Stimulated activated CD8-positive, alpha-beta memory T cell treated with anti-CD3 and anti-CD28 coated beads, Interleukin-4, amount 100 ng/mL, for 48 hours (primary cell): Measurements from ENCODE around the gene YWHAH.
"Not testable (repeated sequence)": the region's sequence is repeated elsewhere in the genome, so short reads cannot be mapped to it uniquely, and the experiment has no call there.

ENCODE experiments used
- DNase-seq: peaks from one replicate; pipeline ENCODE4 v3.0.0-alpha.2; 2020

Gene YWHAH

GRCh38 chr22:31951194-31952093 lies 7.1 kb downstream of the YWHAH start:
- DNase-seq: peak; percentile 45

DNA sequence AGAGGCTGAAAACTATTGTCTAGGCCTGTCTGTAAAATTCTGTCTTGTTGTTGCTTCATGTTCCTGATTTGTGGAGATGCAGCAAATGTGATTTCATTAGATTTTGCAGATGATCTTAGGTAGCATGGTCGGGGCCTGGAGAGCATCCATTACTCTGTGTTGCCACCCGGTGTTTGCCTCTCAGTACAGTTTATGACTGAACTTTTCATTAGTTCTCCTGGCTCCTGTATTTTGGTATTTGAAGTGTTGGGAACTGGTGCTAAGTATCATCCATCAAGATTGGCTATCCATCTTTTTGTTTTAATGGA lies 7.7 kb downstream of the YWHAH start:
- DNase-seq: no peak

DNA sequence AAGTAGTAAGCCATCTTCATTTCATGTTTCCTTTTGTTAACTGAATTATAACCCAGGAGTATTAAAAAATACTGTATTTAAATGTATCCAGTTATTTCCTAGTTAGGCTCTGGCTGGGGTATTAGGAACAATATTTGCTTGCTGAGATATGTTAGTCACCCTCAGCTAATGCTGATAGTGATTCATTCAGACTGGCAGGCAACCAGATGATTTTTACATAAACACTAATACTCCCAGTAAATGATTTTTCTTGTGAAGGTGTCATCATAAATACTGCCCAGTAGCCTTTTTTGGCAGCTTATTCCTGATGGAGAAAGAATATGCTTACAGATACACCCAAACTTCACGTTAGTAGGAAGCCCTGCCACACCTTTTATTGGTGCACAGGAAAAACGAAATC lies 8.1 kb downstream of the YWHAH start:
- DNase-seq: no peak

GRCh38 chr22:31953261-31953660 lies 8.9 kb downstream of the YWHAH start:
- no peak for DNase-seq

DNA sequence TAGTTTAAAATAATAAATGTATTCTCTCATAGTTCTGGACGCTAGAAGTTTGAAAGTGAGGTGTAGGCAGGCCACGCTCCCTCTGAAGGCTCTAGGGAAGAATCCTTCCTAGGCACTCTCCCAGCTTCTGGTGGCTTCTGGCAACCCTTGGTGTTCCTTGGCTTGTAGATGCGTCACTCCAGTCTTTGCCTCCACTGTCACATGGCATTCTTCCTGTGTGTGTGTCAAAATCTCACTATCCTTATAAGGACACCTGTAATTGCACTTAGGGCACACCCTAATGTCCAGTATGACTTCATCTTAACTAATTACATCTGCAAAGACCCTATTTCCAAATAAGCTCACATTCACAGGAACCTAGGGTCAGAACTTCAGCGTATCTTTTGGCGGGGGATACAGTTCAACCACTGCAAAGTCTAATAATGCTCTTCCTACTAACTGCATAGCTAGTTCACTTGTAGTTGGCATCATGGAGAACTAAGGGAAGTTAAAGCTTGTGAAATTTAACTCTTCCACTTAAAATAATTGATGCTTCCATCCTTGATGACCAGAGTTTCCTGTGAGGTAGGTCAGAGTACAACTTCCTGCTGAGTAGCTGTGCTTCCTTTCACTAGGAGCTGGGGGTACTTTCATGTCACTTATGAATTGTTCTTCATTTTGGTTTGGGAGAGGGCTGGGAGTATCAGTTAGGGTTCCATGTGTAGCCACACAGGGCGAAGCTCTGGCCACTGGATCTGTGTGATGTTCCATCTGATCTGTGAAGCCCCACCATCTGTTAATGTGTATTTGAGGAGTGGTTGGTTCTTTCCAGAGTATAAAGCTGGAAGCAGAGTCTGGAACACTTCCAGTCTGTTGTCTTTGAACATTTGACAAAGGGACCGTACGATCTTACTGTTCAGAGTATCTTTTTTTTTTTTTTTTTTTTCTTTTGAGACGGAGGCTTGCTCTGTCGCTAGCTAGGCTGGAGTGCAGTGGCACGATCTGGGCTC lies 10.5 kb downstream of the YWHAH start:
- no peak for DNase-seq

DNA sequence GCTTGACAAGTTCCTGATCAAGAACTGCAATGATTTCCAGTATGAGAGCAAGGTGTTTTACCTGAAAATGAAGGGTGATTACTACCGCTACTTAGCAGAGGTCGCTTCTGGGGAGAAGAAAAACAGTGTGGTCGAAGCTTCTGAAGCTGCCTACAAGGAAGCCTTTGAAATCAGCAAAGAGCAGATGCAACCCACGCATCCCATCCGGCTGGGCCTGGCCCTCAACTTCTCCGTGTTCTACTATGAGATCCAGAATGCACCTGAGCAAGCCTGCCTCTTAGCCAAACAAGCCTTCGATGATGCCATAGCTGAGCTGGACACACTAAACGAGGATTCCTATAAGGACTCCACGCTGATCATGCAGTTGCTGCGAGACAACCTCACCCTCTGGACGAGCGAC lies 12.0 kb downstream of the YWHAH start:
- no peak for DNase-seq

- DNase-seq: no peak
Measured at GRCh38 chr22:31957970-31958594, 13.7 kb downstream of the YWHAH start.

- DNase-seq: no peak
Measured at GRCh38 chr22:31958625-31959239, 14.4 kb downstream of the YWHAH start.

GRCh38 chr22:31960767-31961166 lies 16.4 kb downstream of the YWHAH start:
- no peak for DNase-seq

GRCh38 chr22:31962387-31963125 lies 18.2 kb downstream of the YWHAH start:
- DNase-seq: no peak

- no peak for DNase-seq
Measured at GRCh38 chr22:31968022-31968421, 23.7 kb downstream of the YWHAH start.

DNA sequence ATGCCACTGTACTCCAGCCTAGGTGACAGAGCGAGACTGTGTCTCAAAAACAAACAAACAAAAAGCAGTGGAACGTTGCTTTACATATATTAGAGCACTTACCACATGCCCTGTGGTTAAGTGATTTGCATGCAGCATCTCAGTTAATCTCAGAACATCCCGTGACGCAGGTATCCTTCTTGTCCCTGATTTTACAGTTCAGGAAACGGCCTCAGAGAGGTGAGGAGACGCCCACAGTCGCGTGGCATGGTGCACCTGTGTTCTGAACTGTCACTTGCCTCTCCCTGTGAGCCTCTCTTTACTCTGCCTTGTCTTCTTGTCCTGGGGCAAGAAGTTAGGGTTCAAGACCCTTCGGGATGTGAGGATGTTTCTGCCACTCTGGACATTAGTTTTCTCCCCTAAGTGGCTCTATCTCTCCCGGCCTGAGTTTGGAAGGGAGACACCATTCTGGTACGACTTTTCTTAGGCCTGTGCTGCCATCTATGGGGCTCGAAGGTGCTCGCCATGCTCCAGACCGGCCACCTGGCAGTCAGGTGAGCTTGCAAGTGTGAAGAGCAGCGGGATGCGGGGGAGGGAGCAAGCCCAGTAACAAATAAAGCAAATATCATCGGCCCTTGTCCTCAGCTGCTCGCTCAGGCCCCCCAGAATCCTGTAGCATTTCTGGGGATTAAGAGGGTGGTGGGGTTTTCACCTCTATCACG lies 25.6 kb downstream of the YWHAH start:
- peak; percentile 69 for DNase-seq

DNA sequence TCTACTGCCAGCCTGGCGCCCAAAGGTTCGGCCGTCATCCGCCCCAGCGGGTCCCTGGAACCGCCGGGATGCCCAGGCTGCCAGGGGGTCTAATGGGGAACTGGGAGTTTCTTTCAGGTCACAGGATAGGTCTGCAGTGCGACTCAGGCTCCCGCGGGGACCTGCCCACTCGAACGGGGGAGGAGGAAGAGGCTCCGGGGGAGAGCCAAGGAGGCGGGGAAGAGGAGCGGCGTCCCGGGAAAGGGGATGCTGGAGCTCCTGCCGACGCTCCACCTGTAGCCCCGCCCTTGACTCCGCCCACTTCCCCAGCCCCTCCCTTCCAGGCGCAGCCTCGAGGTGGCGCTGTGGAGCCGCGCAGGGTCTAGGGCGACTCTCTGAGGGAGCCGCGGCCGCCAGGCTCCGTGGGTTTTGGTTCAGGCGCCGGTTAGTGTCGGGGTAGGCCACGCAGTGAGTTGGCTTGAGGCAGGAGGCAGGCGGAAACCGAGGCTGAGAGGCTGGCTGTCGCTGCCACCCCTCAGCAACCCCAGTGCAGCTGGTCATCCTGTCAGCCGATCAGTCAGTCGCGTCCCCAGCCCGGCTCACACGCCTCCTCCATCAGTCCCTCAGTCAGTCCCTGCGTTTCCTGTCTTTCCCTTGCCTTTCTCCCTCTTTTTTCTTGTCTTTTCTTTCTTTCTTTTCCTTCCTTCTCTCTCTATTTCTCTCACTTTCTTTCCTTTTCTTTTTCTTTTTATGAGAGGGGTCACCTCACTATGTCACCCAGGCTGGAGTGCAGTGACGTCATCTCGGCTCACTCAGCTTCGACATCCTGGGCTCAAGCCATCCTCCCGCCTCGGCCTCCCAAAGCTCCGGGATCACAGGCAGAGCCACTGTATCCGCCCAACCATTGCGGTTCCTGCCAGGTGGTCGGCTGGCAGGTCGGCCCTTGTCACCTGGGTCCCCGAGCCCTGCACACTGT lies 26.4 kb downstream of the YWHAH start:
- DNase-seq: peak; percentile 95

GRCh38 chr22:31972180-31972579 lies 27.8 kb downstream of the YWHAH start:
- DNase-seq: no peak

DNA sequence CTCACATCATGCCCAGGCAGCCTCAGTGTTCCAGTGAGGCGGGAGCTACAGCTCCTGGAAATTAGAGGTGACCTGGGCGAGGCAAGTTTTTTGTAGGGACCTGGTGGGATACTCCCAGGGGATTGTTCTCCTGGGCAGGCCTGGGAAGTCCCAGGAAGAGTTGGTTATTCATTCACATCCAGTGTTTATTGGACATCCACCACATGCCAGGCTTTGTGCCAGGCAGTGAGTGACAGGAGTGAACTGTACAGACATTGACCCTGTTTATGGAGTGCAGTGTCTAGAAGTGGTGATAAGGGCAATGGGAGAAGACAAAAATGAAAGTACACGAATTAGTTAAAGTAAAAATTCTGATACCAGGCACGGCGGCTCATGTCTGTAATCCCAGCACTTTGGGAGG lies 29.4 kb downstream of the YWHAH start:
- no peak for DNase-seq

DNA sequence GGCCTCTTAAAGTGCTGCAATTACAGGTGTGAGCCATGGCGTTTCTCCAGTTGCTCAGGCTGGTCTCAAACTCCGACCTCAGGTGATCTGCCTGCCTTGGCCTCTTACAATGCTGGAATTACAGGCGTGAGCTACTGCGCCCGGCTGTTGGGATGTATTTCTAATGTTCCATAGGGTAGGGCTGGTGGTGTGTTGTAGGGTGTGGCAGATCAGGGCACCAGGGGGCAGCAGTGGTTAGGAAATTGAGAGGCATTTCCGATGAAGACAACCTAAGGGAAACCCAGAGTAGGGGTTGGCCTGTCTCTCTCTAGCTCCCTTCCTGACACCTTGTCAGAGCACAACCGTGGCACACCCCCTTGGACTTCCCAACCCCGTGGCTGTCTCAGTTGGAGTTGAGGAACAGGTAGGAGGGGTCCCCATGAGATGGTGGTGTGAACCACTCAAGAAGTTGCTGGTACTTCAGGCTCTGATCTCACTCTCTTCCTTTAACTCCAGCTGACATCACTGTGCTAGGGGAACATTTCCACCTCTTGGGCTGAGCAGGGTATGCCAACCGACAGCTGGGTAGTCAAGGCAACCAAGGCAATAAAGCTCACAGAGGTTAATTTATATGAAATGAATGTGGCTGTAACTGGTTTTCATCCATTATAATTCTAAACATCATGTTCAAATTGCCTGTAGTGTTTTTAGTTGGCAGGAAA lies 33.0 kb downstream of the YWHAH start:
- DNase-seq: peak; percentile 92

- no peak for DNase-seq
Measured at GRCh38 chr22:31977939-31978338, 33.6 kb downstream of the YWHAH start.

GRCh38 chr22:31980628-31981027 lies 36.3 kb downstream of the YWHAH start:
- no peak for DNase-seq

DNA sequence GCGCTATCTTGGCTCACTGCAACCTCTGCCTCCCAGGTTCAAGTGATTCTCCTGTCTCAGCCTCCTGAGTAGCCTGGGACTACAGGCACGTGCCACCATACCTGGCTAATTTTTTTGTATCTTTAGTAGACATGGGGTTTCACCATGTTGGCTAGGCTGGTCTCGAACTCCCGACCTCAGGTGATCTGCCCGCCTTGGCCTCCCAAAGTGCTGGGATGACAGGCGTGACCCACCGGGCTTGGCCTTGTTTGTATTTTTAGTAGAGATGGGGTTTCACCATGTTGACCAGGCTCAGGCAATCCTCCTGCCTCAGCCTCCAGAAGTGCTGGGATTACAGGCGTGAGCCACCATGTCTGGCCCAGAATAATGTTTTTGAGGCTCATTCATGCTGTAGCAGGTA lies 37.6 kb downstream of the YWHAH start:
- not testable (repeated sequence) for DNase-seq
